ENCODE measurements around the gene BLMH. TPM values are rescaled to one million over a fixed set of nuclear protein-coding genes. Genes with fewer than 3 reads are reported as not detected.

The BLMH gene
- total and polyA plus RNA-seq, 10 of the 15 experiments (the other 5 are each of a cell fraction or from before 2014, with no cell fraction given), result 16.1 to 63.9 (median 54.0) TPM

DNA sequence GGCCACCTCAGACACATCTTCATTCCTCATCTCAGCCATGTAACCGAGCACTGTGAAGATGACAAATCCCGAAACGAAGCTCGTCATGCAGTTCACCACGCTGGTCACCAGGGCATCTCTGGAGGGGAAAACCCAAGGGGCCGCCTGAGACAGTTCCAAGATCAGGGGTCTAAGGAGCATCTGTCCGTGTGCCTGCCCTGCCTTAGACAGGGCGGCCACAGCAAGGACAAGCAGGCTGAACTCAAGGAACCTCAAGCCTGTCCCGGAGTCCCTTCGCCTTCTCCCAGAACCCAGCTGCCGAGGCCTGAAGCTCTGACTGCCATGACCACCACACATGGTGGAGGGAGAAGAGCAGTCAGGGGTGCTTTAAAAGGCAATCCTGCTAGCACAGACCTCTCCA is 79.0 kb downstream of the BLMH start (continued):
- TF ChIP-seq IRF4 (IDR thresholded peaks at IDR 0.05; ENCODE audit: low read depth, low read length) (peak; percentile 68; the same call in 1 of the 2 replicates), LARP7 (IDR thresholded peaks at IDR 0.05) (no peak), JUNB (IDR thresholded peaks at IDR 0.05) (peak; percentile 84), RCOR1 (conservative IDR thresholded peaks at IDR 0.05; ENCODE audit: low read depth, low read length) (no peak), KAT2A (conservative IDR thresholded peaks at IDR 0.05; ENCODE audit: control insufficient read depth, low read depth, low read length) (no peak), MTA2 (IDR thresholded peaks at IDR 0.05; ENCODE audit: low read depth) (no peak), ZZZ3 (IDR thresholded peaks at IDR 0.05; ENCODE audit: control insufficient read depth, insufficient read length, low read depth) (no peak), NRF1 (conservative IDR thresholded peaks at IDR 0.05; ENCODE audit: low read depth, low read length) (no peak), HDAC2 (IDR thresholded peaks at IDR 0.05) (no peak), SREBF2 (IDR thresholded peaks at IDR 0.05; ENCODE audit: low read length) (no peak), NFXL1 (IDR thresholded peaks at IDR 0.05; ENCODE audit: borderline replicate concordance) (no peak), CHD1 (IDR thresholded peaks at IDR 0.05; ENCODE audit: low read depth, low read length) (no peak)
- TF ChIP-seq, protein P1, sequence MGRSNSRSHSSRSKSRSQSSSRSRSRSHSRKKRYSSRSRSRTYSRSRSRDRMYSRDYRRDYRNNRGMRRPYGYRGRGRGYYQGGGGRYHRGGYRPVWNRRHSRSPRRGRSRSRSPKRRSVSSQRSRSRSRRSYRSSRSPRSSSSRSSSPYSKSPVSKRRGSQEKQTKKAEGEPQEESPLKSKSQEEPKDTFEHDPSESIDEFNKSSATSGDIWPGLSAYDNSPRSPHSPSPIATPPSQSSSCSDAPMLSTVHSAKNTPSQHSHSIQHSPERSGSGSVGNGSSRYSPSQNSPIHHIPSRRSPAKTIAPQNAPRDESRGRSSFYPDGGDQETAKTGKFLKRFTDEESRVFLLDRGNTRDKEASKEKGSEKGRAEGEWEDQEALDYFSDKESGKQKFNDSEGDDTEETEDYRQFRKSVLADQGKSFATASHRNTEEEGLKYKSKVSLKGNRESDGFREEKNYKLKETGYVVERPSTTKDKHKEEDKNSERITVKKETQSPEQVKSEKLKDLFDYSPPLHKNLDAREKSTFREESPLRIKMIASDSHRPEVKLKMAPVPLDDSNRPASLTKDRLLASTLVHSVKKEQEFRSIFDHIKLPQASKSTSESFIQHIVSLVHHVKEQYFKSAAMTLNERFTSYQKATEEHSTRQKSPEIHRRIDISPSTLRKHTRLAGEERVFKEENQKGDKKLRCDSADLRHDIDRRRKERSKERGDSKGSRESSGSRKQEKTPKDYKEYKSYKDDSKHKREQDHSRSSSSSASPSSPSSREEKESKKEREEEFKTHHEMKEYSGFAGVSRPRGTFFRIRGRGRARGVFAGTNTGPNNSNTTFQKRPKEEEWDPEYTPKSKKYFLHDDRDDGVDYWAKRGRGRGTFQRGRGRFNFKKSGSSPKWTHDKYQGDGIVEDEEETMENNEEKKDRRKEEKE (IDR thresholded peaks at IDR 0.05), result no peak
- TF ChIP-seq, protein P2, sequence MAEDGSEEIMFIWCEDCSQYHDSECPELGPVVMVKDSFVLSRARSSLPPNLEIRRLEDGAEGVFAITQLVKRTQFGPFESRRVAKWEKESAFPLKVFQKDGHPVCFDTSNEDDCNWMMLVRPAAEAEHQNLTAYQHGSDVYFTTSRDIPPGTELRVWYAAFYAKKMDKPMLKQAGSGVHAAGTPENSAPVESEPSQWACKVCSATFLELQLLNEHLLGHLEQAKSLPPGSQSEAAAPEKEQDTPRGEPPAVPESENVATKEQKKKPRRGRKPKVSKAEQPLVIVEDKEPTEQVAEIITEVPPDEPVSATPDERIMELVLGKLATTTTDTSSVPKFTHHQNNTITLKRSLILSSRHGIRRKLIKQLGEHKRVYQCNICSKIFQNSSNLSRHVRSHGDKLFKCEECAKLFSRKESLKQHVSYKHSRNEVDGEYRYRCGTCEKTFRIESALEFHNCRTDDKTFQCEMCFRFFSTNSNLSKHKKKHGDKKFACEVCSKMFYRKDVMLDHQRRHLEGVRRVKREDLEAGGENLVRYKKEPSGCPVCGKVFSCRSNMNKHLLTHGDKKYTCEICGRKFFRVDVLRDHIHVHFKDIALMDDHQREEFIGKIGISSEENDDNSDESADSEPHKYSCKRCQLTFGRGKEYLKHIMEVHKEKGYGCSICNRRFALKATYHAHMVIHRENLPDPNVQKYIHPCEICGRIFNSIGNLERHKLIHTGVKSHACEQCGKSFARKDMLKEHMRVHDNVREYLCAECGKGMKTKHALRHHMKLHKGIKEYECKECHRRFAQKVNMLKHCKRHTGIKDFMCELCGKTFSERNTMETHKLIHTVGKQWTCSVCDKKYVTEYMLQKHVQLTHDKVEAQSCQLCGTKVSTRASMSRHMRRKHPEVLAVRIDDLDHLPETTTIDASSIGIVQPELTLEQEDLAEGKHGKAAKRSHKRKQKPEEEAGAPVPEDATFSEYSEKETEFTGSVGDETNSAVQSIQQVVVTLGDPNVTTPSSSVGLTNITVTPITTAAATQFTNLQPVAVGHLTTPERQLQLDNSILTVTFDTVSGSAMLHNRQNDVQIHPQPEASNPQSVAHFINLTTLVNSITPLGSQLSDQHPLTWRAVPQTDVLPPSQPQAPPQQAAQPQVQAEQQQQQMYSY (CRISPR knock-in tag; IDR thresholded peaks at IDR 0.05), result no peak
- TF ChIP-seq, protein P3, sequence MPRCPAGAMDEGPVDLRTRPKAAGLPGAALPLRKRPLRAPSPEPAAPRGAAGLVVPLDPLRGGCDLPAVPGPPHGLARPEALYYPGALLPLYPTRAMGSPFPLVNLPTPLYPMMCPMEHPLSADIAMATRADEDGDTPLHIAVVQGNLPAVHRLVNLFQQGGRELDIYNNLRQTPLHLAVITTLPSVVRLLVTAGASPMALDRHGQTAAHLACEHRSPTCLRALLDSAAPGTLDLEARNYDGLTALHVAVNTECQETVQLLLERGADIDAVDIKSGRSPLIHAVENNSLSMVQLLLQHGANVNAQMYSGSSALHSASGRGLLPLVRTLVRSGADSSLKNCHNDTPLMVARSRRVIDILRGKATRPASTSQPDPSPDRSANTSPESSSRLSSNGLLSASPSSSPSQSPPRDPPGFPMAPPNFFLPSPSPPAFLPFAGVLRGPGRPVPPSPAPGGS (IDR thresholded peaks at IDR 0.05; ENCODE audit: borderline replicate concordance, insufficient read depth, low read depth, low read length, poor library complexity, severe bottlenecking), result peak; percentile 92
- TF ChIP-seq, protein P4, sequence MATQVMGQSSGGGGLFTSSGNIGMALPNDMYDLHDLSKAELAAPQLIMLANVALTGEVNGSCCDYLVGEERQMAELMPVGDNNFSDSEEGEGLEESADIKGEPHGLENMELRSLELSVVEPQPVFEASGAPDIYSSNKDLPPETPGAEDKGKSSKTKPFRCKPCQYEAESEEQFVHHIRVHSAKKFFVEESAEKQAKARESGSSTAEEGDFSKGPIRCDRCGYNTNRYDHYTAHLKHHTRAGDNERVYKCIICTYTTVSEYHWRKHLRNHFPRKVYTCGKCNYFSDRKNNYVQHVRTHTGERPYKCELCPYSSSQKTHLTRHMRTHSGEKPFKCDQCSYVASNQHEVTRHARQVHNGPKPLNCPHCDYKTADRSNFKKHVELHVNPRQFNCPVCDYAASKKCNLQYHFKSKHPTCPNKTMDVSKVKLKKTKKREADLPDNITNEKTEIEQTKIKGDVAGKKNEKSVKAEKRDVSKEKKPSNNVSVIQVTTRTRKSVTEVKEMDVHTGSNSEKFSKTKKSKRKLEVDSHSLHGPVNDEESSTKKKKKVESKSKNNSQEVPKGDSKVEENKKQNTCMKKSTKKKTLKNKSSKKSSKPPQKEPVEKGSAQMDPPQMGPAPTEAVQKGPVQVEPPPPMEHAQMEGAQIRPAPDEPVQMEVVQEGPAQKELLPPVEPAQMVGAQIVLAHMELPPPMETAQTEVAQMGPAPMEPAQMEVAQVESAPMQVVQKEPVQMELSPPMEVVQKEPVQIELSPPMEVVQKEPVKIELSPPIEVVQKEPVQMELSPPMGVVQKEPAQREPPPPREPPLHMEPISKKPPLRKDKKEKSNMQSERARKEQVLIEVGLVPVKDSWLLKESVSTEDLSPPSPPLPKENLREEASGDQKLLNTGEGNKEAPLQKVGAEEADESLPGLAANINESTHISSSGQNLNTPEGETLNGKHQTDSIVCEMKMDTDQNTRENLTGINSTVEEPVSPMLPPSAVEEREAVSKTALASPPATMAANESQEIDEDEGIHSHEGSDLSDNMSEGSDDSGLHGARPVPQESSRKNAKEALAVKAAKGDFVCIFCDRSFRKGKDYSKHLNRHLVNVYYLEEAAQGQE (IDR thresholded peaks at IDR 0.05; ENCODE audit: low read depth, low read length), result no peak
- TF ChIP-seq, protein P5, sequence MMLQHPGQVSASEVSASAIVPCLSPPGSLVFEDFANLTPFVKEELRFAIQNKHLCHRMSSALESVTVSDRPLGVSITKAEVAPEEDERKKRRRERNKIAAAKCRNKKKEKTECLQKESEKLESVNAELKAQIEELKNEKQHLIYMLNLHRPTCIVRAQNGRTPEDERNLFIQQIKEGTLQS (IDR thresholded peaks at IDR 0.05; ENCODE audit: borderline replicate concordance, extremely low read depth, low read depth, low read length), result no peak

All from GM12878 (cell line).